Thymus (tissue), 11 donors: Measurements from ENCODE around the gene RAP2C. TPM values are rescaled to one million over a fixed set of nuclear protein-coding genes. Genes with fewer than 3 reads are reported as not detected.

Experiments used
- DNase-seq, 9 donors: peaks; one replicate each; pipeline ENCODE4 v3.0.0-alpha.2; 2013; ENCODE audit warnings: low spot score in 9 of 9, low read depth in 6 of 9, missing footprints in 1 of 9
- H3K27ac ChIP-seq, 2 donors: one replicate each; pipeline ENCODE4 v1.5.1; 2013; ENCODE audit warnings: control low read depth in 1 of 2, low read depth in 1 of 2, low read length in 1 of 2, mild to moderate bottlenecking in 1 of 2, moderate library complexity in 1 of 2
- H3K27me3 ChIP-seq, 2 donors: one replicate each; pipeline ENCODE4 v1.5.1; 2013; ENCODE audit warnings: low read length in 1 of 2; ENCODE audit not compliant: control insufficient read depth in 2 of 2, insufficient read depth in 1 of 2
- H3K36me3 ChIP-seq, 2 donors: one replicate each; pipeline ENCODE4 v1.5.1; 2013; ENCODE audit warnings: low read length in 1 of 2, mild to moderate bottlenecking in 1 of 2, moderate library complexity in 1 of 2; ENCODE audit not compliant: control insufficient read depth in 2 of 2, insufficient read depth in 2 of 2
- H3K4me1 ChIP-seq, 2 donors: one replicate each; pipeline ENCODE4 v1.5.1; 2013; ENCODE audit warnings: low read length in 2 of 2; ENCODE audit not compliant: control insufficient read depth in 2 of 2, insufficient read depth in 2 of 2
- H3K4me3 ChIP-seq, 2 donors: one replicate each; pipeline ENCODE4 v1.5.1; 2013; ENCODE audit warnings: low read length in 2 of 2, control low read depth in 1 of 2, mild to moderate bottlenecking in 1 of 2
- H3K9me3 ChIP-seq, 2 donors: one replicate each; pipeline ENCODE4 v1.5.1; 2013; ENCODE audit warnings: low read length in 1 of 2, mild to moderate bottlenecking in 1 of 2; ENCODE audit not compliant: control insufficient read depth in 2 of 2, insufficient read depth in 1 of 2
- WGBS: extraction: QIAGEN DNeasy Blood & Tissue Kit; methylation state at CpG from one replicate; pipeline ENCODE4 v1.1.7; 2013; 5-methylcytosine and 5-hydroxymethylcytosine counted together
- polyA plus RNA-seq: library from polyadenylated mRNA; stranded (reverse); fragments of 200-250 nt; gene quantifications from one replicate; pipeline ENCODE4 v1.2.3, GENCODE V29; 2013
- total RNA-seq: library from RNA; stranded (reverse); fragments of 120-200 nt; gene quantifications from one replicate; pipeline ENCODE4 v1.2.4, GENCODE V29; 2013
- donor health status: healthy.

The RAP2C gene
- total and polyA plus RNA-seq, 2 donors = 24.5 to 36.0 TPM

- Histone ChIP-seq H3K4me3 (no peak overlapping the region), H3K4me1 (no peaks in the 10 kb centered on the region), H3K27me3 (no peaks in the 10 kb centered on the region), H3K36me3 (no peaks in the 10 kb centered on the region), H3K9me3 (no peaks in the 10 kb centered on the region), H3K27ac (no peak overlapping the region)
- WGBS = 96% methylated on average over 2 of the region's 2 CpGs
- DNase-seq = no peak
Measured at GRCh38 chrX:132231587-132231986, 12.3 kb upstream of the RAP2C start.

GRCh38 chrX:132227383-132228112, 8.3 kb upstream of the RAP2C start:
- H3K9me3 ChIP-seq = no peaks in the 10 kb centered on the region
- WGBS = 94% methylated on average over 5 of the region's 5 CpGs
- no peak overlapping the region for H3K27ac ChIP-seq
- no peaks in the 10 kb centered on the region for H3K4me1 ChIP-seq
- no peaks in the 10 kb centered on the region for H3K27me3 ChIP-seq
- no peaks in the 10 kb centered on the region for H3K36me3 ChIP-seq
- no peak for DNase-seq
- H3K4me3 ChIP-seq = no peak overlapping the region

GRCh38 chrX:132226169-132226568, 6.9 kb upstream of the RAP2C start:
- H3K9me3 ChIP-seq = no peaks in the 10 kb centered on the region
- no peaks in the 10 kb centered on the region for H3K4me1 ChIP-seq
- WGBS = 87% methylated on average over 4 of the region's 4 CpGs
- H3K4me3 ChIP-seq = no peak overlapping the region
- H3K36me3 ChIP-seq = no peaks in the 10 kb centered on the region
- no peak overlapping the region for H3K27ac ChIP-seq
- no peaks in the 10 kb centered on the region for H3K27me3 ChIP-seq
- DNase-seq = peak in 1 of 9 donors; percentile 15

GRCh38 chrX:132218100-132218812, 991 bp downstream of the RAP2C start:
- Histone ChIP-seq H3K36me3 (no peaks in the 10 kb centered on the region), H3K27me3 (no peaks in the 10 kb centered on the region), H3K9me3 (no peaks in the 10 kb centered on the region), H3K4me1 (peaks cover 0 to 8% of the 10 kb centered on the region in 2 donors), H3K27ac (peak overlapping the region; percentile 95 to 97), H3K4me3 (peak overlapping the region; percentile 71 to 73)
- peak in 7 of 9 donors; percentile 29 to 88 (median 67) for DNase-seq
- WGBS = under 1% methylated on average over 45 of the region's 45 CpGs

DNA sequence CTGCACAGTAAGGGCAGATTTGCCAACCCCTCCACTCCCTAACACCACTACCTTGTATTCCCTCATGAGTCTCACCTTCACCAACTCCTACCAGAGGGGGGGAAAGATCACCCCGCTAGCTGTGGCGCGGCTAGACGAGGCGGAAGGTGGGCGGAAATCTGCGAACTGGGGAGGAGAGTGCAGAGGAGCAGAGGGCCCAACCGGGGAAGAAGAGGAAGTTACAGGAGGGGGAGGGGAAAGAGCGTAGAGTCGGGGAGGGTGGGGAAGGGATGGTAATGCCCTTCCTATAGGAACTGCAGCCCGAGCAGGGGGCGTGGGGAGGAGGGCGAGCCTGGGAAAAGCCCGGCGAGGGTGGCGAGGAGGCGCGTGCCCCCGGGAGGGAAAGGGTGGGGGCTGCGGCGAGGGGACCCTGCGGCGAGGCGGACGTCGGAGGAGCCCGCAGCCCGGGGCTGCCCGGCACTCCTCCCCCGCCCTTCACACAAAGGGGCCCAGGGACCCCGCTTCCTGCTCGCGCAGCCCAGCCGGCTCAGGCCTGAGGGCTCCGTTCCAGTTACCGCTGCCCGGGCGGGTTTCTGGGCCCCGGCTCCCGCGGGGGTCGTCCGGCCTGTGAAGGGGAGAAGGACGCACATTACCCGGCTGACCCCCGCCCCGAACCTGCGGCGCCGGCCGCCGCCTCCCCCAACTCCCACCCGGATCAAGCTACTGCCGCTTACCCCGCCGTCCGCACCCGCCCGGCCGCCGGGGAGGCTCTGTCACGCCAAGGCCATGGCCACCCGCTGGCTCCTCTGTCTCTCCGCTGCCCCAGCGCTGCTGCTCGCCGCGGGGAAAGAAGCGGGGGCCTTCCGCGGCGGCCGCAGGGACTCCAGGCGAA, 1.8 kb downstream of the RAP2C start:
- DNase-seq = peak in 8 of 9 donors; percentile 61 to 90 (median 73)
- Histone ChIP-seq H3K36me3 (peaks cover 0 to 3% of the 10 kb centered on the region in 2 donors), H3K27ac (peak overlapping the region; percentile 95 to 97), H3K9me3 (no peaks in the 10 kb centered on the region), H3K4me1 (peaks cover 0 to 8% of the 10 kb centered on the region in 2 donors), H3K4me3 (peak overlapping the region; percentile 71 to 73), H3K27me3 (no peaks in the 10 kb centered on the region)
- WGBS = under 1% methylated on average over 69 of the region's 74 CpGs

DNA sequence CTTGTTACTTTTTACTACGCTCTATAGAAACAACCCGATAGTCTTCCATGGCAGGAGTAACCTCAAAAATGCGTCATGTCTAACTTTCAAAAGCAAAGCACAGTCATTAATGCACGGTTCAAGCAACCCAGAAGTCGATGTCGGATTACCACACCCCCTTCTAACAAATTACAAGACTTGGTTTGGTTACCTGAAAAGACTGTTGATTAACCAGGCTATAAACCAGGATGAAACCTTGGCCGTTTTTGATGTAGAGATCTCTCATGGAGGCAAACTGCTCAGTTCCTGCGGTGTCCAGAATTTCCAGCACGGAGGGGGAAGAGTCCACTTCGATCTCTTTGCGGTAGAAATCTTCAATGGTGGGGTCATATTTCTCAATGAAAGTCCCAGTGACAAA, 2.4 kb downstream of the RAP2C start:
- Histone ChIP-seq H3K36me3 (peaks cover 0 to 3% of the 10 kb centered on the region in 2 donors), H3K9me3 (no peaks in the 10 kb centered on the region), H3K27ac (peak overlapping the region; percentile 78 to 95), H3K4me1 (peaks cover 0 to 8% of the 10 kb centered on the region in 2 donors), H3K4me3 (peak overlapping the region; percentile 71 to 73), H3K27me3 (no peaks in the 10 kb centered on the region)
- WGBS = under 1% methylated on average over 11 of the region's 11 CpGs
- peak in 6 of 9 donors; percentile 6 to 59 (median 24) for DNase-seq

DNA sequence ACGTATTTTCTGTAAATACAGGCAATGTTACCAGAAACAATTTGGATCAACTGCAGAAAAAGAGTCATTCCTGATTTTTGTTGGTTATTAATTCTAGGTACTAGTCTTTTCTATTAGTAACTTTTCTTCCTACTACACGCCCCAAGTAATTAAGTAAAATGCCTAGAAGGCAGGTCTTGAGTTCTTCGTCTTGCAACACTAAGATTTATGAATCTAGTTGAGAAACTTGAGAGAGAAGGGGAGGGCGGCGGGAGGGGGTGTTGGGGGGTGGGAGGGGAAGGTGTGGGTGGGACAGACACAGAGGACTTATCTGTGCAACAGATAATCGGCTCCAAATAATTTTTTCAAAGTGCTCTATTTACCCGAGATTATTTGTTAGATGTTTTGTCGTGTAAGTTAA, 3.0 kb downstream of the RAP2C start:
- no peak overlapping the region for H3K27ac ChIP-seq
- no peak for DNase-seq
- no peaks in the 10 kb centered on the region for H3K27me3 ChIP-seq
- peak overlapping the region; percentile 71 to 73 for H3K4me3 ChIP-seq
- H3K36me3 ChIP-seq = peaks cover 0 to 6% of the 10 kb centered on the region in 2 donors
- peaks cover 0 to 8% of the 10 kb centered on the region in 2 donors for H3K4me1 ChIP-seq
- H3K9me3 ChIP-seq = no peaks in the 10 kb centered on the region
- 2% methylated on average over 8 of the region's 8 CpGs for WGBS

- Histone ChIP-seq H3K27me3 (no peaks in the 10 kb centered on the region), H3K4me1 (peaks cover 0 to 6% of the 10 kb centered on the region in 2 donors), H3K27ac (no peak overlapping the region), H3K36me3 (peaks cover 0 to 12% of the 10 kb centered on the region in 2 donors), H3K4me3 (no peak overlapping the region), H3K9me3 (no peaks in the 10 kb centered on the region)
- 85% methylated on average over 2 of the region's 2 CpGs for WGBS
- DNase-seq = no peak
Measured at GRCh38 chrX:132214518-132214917, 4.7 kb downstream of the RAP2C start.
